Immature natural killer cell (primary cell): ENCODE results near the gene NEK5. TPM values are rescaled to one million over a fixed set of nuclear protein-coding genes. Genes with fewer than 3 reads are reported as not detected.
"Not testable (repeated sequence)": the region's sequence is repeated elsewhere in the genome, so short reads cannot be mapped to it uniquely, and the experiment has no call there.

Experiments used
- DNase-seq, 3 donors: peaks; one replicate each; pipeline ENCODE4 v3.0.0; 2022; ENCODE audit warnings: mixed read lengths in 1 of 3
- H3K27ac Mint-ChIP-seq, 6 donors: one replicate each; pipeline ENCODE4 v1.8.0; 2020; ENCODE audit warnings: mixed read lengths in 6 of 6, mild to moderate bottlenecking in 5 of 6, inconsistent platforms in 4 of 6, moderate library complexity in 3 of 6
- H3K27me3 Mint-ChIP-seq, 3 donors: one replicate each; pipeline ENCODE4 v1.8.0; 2020 to 2021; ENCODE audit warnings: low read depth in 3 of 3, mild to moderate bottlenecking in 3 of 3, mixed read lengths in 3 of 3, moderate library complexity in 3 of 3, inconsistent platforms in 1 of 3
- H3K36me3 Mint-ChIP-seq, 3 donors: one replicate each; pipeline ENCODE4 v1.8.0; 2020; ENCODE audit warnings: mixed read lengths in 3 of 3, inconsistent platforms in 2 of 3, mild to moderate bottlenecking in 2 of 3
- H3K4me1 Mint-ChIP-seq, 2 donors: one replicate each; pipeline ENCODE4 v1.8.0; 2020; ENCODE audit warnings: inconsistent platforms in 2 of 2, mild to moderate bottlenecking in 2 of 2, mixed read lengths in 2 of 2, moderate library complexity in 1 of 2
- H3K4me3 Mint-ChIP-seq, 5 donors: one replicate each; pipeline ENCODE4 v1.8.0; 2020; ENCODE audit warnings: mild to moderate bottlenecking in 5 of 5, mixed read lengths in 5 of 5, inconsistent platforms in 3 of 5, moderate library complexity in 3 of 5
- H3K9me3 Mint-ChIP-seq, 6 donors: one replicate each; pipeline ENCODE4 v1.8.0; 2020; ENCODE audit warnings: mild to moderate bottlenecking in 6 of 6, mixed read lengths in 6 of 6, inconsistent platforms in 4 of 6, moderate library complexity in 3 of 6
- polyA plus RNA-seq, 3 donors: library from polyadenylated mRNA; unstranded; fragments of 300-500 nt; fragmentation: Illumina TruSeq; gene quantifications; one replicate each; pipeline ENCODE4 v1.2.3, GENCODE V29; 2021

Gene NEK5
- polyA plus RNA-seq, 3 donors from 2014 or later: 0.07 TPM; not detected in 2

DNA sequence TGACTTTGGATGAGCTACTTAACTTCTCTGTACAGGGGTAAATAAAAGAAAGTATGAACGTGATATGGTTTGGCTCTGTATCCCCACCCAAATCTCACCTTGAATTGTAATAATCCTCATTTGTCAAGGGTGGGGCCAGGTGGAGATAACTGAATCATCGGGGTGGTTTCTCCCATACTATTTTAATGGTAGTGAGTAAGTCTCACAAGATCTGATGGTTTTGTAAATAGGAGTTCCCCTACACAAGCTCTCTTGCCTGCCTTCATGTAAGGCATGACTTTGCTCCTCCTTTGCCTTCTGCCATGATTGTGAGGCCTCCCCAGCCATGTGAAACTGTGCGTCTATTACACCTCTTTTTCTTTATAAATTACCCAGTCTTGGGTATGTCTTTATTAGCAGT is 43.9 kb downstream of the NEK5 start:
- H3K27me3 Mint-ChIP-seq, DNase-seq, H3K9me3 Mint-ChIP-seq, H3K36me3 Mint-ChIP-seq, H3K4me1 Mint-ChIP-seq, H3K4me3 Mint-ChIP-seq, H3K27ac Mint-ChIP-seq: not testable (repeated sequence)

DNA sequence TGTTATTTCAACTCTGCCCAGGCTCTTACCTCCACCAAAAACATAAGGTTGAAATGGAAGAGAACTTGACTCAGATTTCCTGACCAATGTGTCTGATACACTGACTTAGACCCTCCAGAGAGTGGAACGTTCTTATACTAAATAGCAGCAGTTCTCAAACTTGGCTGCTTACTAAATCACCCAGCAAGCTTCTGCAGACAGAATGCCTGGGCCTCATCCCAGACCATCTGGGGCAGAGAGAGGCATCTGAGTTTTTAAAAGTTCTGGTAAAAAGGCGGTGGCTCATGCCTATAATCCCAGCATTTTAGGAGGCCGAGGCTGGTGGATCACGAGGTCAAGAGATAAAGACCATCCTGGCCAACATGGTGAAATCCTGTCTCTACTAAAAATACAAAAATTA is 46.3 kb downstream of the NEK5 start:
- H3K27ac Mint-ChIP-seq: no peak overlapping the region
- no peaks in the 10 kb centered on the region for H3K4me1 Mint-ChIP-seq
- no peaks in the 10 kb centered on the region for H3K36me3 Mint-ChIP-seq
- no peaks in the 10 kb centered on the region for H3K9me3 Mint-ChIP-seq
- DNase-seq: no peak
- H3K4me3 Mint-ChIP-seq: no peak overlapping the region
- H3K27me3 Mint-ChIP-seq: peaks cover 0 to 5% (median 2%) of the 10 kb centered on the region in 3 donors

DNA sequence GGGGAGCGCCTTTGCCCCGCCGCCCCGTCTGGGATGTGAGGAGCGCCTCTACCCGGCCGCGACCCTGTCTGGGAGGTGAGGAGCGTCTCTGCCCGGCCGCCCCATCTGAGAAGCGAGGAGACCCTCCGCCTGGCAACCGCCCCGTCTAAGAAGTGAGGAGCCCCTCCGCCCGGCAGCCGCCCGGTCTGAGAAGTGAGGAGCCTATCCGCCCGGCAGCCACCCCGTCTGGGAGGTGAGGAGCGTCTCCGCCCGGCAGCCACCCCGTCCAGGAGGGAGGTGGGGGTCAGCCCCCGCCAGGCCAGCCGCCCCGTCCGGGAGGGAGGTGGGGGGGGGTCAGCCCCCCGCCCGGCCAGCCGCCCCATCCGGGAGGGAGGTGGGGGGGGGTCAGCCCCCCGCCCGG is 49.0 kb downstream of the NEK5 start:
- DNase-seq, H3K27ac Mint-ChIP-seq, H3K27me3 Mint-ChIP-seq, H3K4me1 Mint-ChIP-seq, H3K36me3 Mint-ChIP-seq, H3K4me3 Mint-ChIP-seq, H3K9me3 Mint-ChIP-seq: not testable (repeated sequence)

DNA sequence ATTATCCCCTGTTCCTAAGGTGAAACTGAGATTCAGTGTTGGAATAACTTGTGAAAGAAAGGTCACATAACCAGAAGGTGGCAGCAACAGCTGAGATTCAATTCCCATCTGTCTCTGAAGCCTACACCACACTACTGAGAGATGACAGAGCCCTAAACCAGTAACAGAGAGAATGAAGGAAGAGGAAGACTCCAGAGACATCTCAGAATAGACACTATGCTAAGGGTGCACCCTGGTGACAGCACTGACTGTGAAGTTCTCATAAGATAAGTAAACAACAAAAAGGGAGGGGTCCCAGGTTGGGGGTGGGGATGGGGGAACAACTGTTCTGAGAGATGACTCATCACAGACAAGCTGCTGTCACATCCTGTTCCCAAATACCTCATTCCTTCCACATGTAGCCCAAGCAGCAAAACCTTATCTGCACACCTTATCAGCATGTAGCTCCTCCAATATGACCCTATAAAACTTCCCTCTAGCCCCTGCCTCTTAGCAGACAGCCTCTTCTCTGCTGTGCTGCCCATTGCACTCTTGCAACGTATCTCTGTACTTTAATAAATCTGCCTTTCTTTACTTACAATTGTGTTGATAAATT is 57.8 kb downstream of the NEK5 start:
- Mint-ChIP-seq H3K36me3 (peaks cover 0 to 5% (median 3%) of the 10 kb centered on the region in 3 donors), H3K27ac (no peak overlapping the region), H3K4me3 (no peak overlapping the region), H3K4me1 (peaks cover 0 to 2% of the 10 kb centered on the region in 2 donors), H3K27me3 (peaks cover 0 to 12% (median 8%) of the 10 kb centered on the region in 3 donors), H3K9me3 (peaks cover 8 to 33% (median 22%) of the 10 kb centered on the region in 6 donors)
- DNase-seq: peak in 1 of 3 donors; percentile 14

DNA sequence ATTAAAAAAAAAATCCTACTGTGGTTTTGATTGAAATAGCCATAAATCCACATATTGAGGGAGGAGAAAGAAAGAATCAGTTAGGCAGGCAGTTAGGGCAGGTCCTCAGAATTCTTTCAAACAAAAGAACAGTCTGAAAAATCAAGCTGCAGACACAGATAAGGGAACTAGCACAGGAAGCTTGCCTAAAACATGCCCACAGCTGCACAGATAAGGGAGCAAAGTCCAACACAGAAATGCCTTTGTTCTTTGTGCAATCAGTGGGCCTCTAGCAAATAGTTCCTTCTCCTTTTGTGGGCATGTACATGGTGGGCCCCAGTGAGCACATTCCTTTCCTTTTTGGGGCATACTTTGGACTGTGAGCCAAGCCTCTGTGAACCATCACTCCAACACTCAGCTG is 61.6 kb downstream of the NEK5 start:
- H3K4me3 Mint-ChIP-seq: no peak overlapping the region
- H3K36me3 Mint-ChIP-seq: peaks cover 0 to 5% (median 3%) of the 10 kb centered on the region in 3 donors
- no peak for DNase-seq
- peaks cover 0 to 2% of the 10 kb centered on the region in 2 donors for H3K4me1 Mint-ChIP-seq
- no peak overlapping the region for H3K27ac Mint-ChIP-seq
- peaks cover 0 to 12% (median 8%) of the 10 kb centered on the region in 3 donors for H3K27me3 Mint-ChIP-seq
- peaks cover 11 to 36% (median 26%) of the 10 kb centered on the region in 6 donors for H3K9me3 Mint-ChIP-seq

DNA sequence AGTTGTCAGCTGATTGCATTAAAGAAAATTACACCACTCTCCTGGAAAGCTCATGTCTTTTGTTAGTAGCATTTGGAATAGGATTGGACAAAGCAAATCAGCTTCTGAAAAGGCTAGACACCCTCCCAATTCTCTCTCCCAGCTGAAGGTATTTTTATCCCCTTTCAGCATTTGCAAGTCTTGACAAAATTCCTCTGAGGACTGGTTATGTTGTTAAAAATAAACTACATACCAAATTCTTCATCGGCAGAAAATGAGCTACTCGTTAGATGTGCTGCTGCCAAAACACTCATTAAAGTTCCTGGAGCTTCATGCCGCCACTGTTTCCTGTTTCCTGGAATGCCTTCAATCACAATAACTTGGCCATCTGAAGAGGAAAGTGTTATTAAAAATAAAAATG is 67.3 kb downstream of the NEK5 start:
- Mint-ChIP-seq H3K9me3 (peaks cover 4 to 18% (median 9%) of the 10 kb centered on the region in 6 donors), H3K4me1 (no peaks in the 10 kb centered on the region), H3K4me3 (no peak overlapping the region), H3K36me3 (peaks cover 0 to 3% (median 0%) of the 10 kb centered on the region in 3 donors), H3K27ac (no peak overlapping the region), H3K27me3 (peaks cover 0 to 3% (median 3%) of the 10 kb centered on the region in 3 donors)
- no peak for DNase-seq

DNA sequence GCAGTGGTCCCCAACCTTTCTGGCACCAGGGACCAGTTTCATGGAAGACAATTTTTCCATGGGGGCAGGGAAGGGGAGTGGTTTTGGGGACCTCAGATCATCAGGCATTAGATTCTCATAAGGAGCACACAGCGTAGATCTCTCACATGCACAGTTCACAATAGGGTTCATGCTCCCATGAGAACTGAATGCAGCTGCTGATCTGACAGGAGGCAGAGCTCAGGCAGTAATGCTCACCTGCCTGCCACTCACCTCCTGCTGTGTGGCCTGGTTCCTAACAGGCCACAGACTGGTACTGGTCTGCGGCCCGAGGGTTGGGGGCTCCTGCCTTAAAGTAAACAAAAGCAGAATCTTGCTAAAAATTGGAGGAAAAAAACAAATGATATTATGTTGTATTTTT is 67.8 kb downstream of the NEK5 start:
- H3K4me3 Mint-ChIP-seq, H3K27ac Mint-ChIP-seq, H3K27me3 Mint-ChIP-seq, H3K36me3 Mint-ChIP-seq, DNase-seq, H3K4me1 Mint-ChIP-seq: not testable (repeated sequence)
- peaks cover 3 to 14% (median 8%) of the 10 kb centered on the region in 6 donors for H3K9me3 Mint-ChIP-seq

DNA sequence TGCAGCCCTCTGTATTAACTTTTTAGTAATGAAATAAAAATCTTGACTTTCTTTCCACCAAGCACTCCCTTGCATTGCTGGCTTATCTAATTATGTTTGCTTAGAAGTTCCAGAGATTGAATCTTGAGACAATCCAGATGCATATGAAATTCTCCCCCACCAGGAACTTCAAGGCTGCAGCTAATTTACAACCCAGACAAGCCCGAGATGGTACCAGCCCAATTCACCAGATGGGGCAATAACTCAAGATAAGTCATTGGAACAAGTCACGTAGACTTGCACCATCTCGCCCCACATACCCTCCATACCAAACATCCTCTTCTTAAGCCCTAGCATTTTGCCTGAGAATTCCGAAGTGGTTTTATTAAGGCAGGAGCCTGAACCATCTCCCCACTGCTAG is 75.4 kb downstream of the NEK5 start:
- Mint-ChIP-seq H3K27ac (no peak overlapping the region), H3K4me1 (no peaks in the 10 kb centered on the region), H3K4me3 (no peak overlapping the region), H3K9me3 (peaks cover 3 to 23% (median 5%) of the 10 kb centered on the region in 6 donors), H3K36me3 (peaks cover 0 to 9% (median 4%) of the 10 kb centered on the region in 3 donors), H3K27me3 (peaks cover 1 to 13% (median 1%) of the 10 kb centered on the region in 3 donors)
- no peak for DNase-seq

DNA sequence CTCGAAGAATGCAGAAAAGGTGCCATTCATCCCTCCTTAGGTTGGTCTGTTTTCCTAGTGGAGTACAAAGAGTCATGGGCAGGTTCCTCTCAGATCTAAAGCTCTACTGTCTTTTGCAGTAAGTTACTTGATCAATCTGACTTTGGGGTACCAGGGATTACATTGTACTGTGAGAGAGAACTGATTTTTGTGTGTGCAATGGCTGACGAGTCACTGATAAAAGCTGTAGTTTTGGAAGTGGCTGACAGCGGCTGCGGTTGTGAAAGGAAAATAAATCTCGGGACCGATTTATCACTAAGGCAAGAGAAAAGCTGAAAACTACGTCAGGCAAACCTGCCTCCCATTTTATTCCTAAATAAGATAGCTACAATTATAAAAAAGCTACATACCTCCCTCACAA is 77.5 kb downstream of the NEK5 start:
- Mint-ChIP-seq H3K36me3 (peaks cover 0 to 9% (median 4%) of the 10 kb centered on the region in 3 donors), H3K27ac (no peak overlapping the region), H3K9me3 (peaks cover 3 to 23% (median 5%) of the 10 kb centered on the region in 6 donors), H3K4me3 (no peak overlapping the region), H3K4me1 (no peaks in the 10 kb centered on the region), H3K27me3 (peaks cover 1 to 13% (median 1%) of the 10 kb centered on the region in 3 donors)
- no peak for DNase-seq

DNA sequence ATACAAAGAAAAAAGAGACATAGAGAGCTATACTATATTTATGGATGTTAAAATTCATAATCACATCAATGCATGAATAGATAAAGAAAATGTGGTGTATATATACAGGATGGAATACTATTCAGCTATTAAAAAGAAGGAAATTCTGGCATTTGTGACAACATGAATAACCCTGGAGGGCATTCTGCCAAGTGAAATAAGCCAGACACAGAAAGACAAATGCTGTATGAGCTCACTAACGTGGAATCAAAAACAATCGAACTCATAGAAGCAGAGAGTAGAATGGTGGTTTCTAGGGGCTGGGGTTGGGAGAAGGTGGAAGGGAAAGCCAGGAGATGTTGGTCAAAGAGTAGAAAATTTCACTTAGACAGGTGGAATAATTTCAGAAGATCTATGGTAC is 80.4 kb downstream of the NEK5 start:
- DNase-seq: no peak
- H3K27me3 Mint-ChIP-seq: peaks cover 1 to 13% (median 1%) of the 10 kb centered on the region in 3 donors
- H3K4me3 Mint-ChIP-seq: no peak overlapping the region
- peaks cover 0 to 10% (median 4%) of the 10 kb centered on the region in 6 donors for H3K9me3 Mint-ChIP-seq
- no peaks in the 10 kb centered on the region for H3K4me1 Mint-ChIP-seq
- H3K27ac Mint-ChIP-seq: no peak overlapping the region
- H3K36me3 Mint-ChIP-seq: peaks cover 4 to 17% (median 8%) of the 10 kb centered on the region in 3 donors

DNA sequence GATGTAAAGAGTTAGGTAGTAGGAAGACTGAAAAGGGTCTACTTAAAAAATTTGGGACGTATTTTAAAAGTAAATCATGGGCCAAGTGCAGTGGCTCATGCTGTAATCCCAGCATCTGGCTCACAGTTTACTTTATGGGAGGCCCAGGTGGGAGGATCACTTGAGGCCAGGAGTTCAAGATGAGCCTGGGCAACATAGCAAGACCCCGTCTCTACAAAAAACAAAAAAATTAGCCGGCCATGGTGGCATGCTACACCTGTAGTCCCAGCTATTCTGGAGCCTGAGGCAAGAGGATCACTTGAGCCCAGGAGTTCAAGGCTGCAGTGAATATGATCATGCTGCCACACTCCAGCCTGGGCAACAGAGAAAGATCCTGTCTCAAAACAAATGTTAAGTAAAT is 81.4 kb downstream of the NEK5 start:
- peaks cover 4 to 17% (median 8%) of the 10 kb centered on the region in 3 donors for H3K36me3 Mint-ChIP-seq
- H3K27ac Mint-ChIP-seq: no peak overlapping the region
- peaks cover 0 to 10% (median 4%) of the 10 kb centered on the region in 6 donors for H3K9me3 Mint-ChIP-seq
- no peak overlapping the region for H3K4me3 Mint-ChIP-seq
- H3K4me1 Mint-ChIP-seq: no peaks in the 10 kb centered on the region
- DNase-seq: no peak
- peaks cover 1 to 11% (median 1%) of the 10 kb centered on the region in 3 donors for H3K27me3 Mint-ChIP-seq

DNA sequence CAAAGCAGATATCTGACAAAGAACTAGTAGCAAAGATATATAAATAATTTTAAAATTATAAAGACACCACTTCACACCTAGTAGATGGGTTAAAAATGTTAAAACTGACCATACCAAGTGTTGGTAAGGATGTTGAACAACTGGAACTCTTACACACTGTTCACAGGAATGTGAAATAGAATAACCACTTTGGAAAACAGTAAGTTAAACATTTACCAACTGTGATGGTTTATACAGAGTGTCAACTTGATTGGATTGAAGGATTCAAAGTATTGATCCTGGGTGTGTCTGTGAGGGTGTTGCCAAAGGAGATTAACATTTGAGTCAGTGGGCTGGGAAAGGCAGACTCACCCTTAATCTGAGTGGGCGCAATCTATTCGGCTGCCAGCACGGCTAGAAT is 85.2 kb downstream of the NEK5 start:
- no peak for DNase-seq
- H3K27ac Mint-ChIP-seq: no peak overlapping the region
- H3K4me3 Mint-ChIP-seq: no peak overlapping the region
- peaks cover 4 to 8% (median 4%) of the 10 kb centered on the region in 3 donors for H3K36me3 Mint-ChIP-seq
- H3K4me1 Mint-ChIP-seq: no peaks in the 10 kb centered on the region
- peaks cover 0 to 4% (median 0%) of the 10 kb centered on the region in 3 donors for H3K27me3 Mint-ChIP-seq
- H3K9me3 Mint-ChIP-seq: peaks cover 2 to 8% (median 3%) of the 10 kb centered on the region in 6 donors

DNA sequence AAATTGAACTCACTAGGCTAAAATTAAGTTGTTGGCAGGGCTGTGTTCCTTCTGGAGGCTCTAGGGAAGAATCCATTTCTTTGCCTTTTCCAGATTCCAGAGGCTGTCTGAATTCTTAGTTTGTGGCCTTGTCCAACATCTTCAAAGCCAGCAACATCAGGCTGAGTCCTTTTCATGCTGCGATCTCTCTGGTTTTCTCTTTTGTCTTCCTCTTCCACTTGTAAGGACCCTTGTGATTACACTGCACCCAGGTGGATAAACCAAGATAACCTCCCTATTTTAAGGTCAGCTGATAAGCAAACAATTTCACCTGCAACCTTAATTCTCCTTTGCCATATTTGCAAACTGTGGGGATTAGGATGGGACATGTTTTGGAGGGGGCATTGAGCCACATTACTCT is 92.8 kb downstream of the NEK5 start:
- peaks cover 4 to 9% (median 4%) of the 10 kb centered on the region in 3 donors for H3K36me3 Mint-ChIP-seq
- no peak overlapping the region for H3K27ac Mint-ChIP-seq
- DNase-seq: no peak
- H3K4me1 Mint-ChIP-seq: peaks cover 0 to 13% of the 10 kb centered on the region in 2 donors
- H3K9me3 Mint-ChIP-seq: peaks cover 0 to 4% (median 1%) of the 10 kb centered on the region in 6 donors
- H3K27me3 Mint-ChIP-seq: peaks cover 0 to 2% (median 0%) of the 10 kb centered on the region in 3 donors
- H3K4me3 Mint-ChIP-seq: no peak overlapping the region

DNA sequence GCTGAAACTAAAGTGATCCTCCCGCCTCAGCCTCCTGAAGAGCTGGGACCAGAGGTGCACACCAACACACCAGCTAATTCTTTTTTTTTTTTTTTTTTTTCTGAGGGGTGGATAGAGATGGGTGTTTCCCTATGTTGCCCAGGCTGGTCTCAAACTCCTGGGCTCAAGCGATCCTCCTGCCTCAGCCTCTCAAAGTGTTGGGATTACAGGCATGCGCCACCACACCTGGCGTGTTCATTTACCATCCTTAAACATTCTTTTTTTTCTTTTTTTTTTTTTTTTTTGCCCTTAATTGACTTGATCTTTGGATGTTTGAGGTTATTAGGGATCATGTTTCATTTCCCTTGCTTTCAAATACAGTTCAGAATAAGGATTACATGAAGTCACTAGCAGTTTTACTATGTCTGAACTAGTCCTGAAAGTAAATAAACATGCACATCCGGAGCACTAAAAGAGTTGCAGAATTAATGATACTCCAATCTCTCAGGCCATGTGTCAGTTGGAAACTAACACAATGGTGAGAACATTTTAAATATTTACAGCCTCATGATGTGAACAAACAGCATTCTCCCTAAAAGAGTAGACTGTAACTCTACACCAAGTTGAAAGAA is 94.2 kb downstream of the NEK5 start:
- Mint-ChIP-seq H3K9me3 (no peaks in the 10 kb centered on the region), H3K27me3 (peaks cover 0 to 4% (median 0%) of the 10 kb centered on the region in 3 donors), H3K4me1 (peaks cover 0 to 20% of the 10 kb centered on the region in 2 donors), H3K27ac (no peak overlapping the region), H3K4me3 (no peak overlapping the region), H3K36me3 (peaks cover 4 to 15% (median 8%) of the 10 kb centered on the region in 3 donors)
- DNase-seq: no peak
